ENCODE data around the gene ERN2. TPM values are rescaled to one million over a fixed set of nuclear protein-coding genes. Genes with fewer than 3 reads are reported as not detected.
"Not testable (repeated sequence)": the region's sequence is repeated elsewhere in the genome, so short reads cannot be mapped to it uniquely, and the experiment has no call there.

ERN2 gene
- polyA plus RNA-seq, 3 donors, result not detected

GRCh38 chr16:23739516-23739915 is 26.5 kb upstream of the ERN2 start:
- no CpG with 5 or more reads among the region's 1 CpG for WGBS (ENCODE audit: insufficient coverage)
- no peak for DNase-seq
- no peak overlapping the region for H3K9ac ChIP-seq (ENCODE audit: insufficient read depth, low read length, poor library complexity, severe bottlenecking)
- intact Hi-C loops (cut with micrococcal nuclease), result loop anchor here (5.0 to 10.0 kb wide), 4 partner anchors 295 to 765 kb away; partner anchors contain the start of gene CACNG3 (in 1 of the 2)
- no peak overlapping the region for H3K4me2 ChIP-seq (replicated peaks; ENCODE audit: extremely low read depth, low read length, poor library complexity, severe bottlenecking)
- no peaks in the 10 kb centered on the region for H3K79me2 ChIP-seq (ENCODE audit: insufficient read depth, low read length)
- H2AFZ ChIP-seq (ENCODE audit: insufficient read depth, low read depth, low read length, poor library complexity, severe bottlenecking), result no peak overlapping the region
- H3K4me1 ChIP-seq (ENCODE audit: control insufficient read depth in 1 of 2, insufficient read depth in 2 of 2, low read length in 2 of 2), result no peaks in the 10 kb centered on the region
- Mint-ChIP-seq H3K4me3 (no peak overlapping the region), H3K36me3 (no peaks in the 10 kb centered on the region), H3K27ac (no peak overlapping the region), H3K9me3 (no peaks in the 10 kb centered on the region), H3K4me1 (peaks cover 3% of the 10 kb centered on the region), H3K27me3 (ENCODE audit: low read depth in 3 of 3) (peaks cover 5 to 23% (median 23%) of the 10 kb centered on the region in 3 donors)
- TF ChIP-seq CTCF (IDR thresholded peaks at IDR 0.05), result no peak
- H3K27ac ChIP-seq (ENCODE audit: low read depth in 1 of 2, low read length in 2 of 2), result no peak overlapping the region
- H3K36me3 ChIP-seq (replicated peaks in 1 of 2; ENCODE audit: control insufficient read depth in 1 of 2, insufficient read depth in 2 of 2, low read length in 2 of 2), result no peaks in the 10 kb centered on the region
- peaks cover 0 to 3% of the 10 kb centered on the region in 2 donors for H3K27me3 ChIP-seq (ENCODE audit: control insufficient read depth in 2 of 2, insufficient read depth in 2 of 2, low read length in 2 of 2)
- no peaks in the 10 kb centered on the region for H3K9me3 ChIP-seq (replicated peaks in 1 of 2; ENCODE audit: control insufficient read depth in 1 of 2, insufficient read depth in 1 of 2, low read length in 2 of 2)
- H4K20me1 ChIP-seq (ENCODE audit: insufficient read depth, low read length), result no peaks in the 10 kb centered on the region
- no peak overlapping the region for H3K4me3 ChIP-seq (replicated peaks in 1 of 3; ENCODE audit: low read depth in 2 of 3, low read length in 3 of 3)

- H2AFZ ChIP-seq (ENCODE audit: insufficient read depth, low read depth, low read length, poor library complexity, severe bottlenecking); H3K4me1 ChIP-seq (ENCODE audit: control insufficient read depth in 1 of 2, insufficient read depth in 2 of 2, low read length in 2 of 2); H3K27me3 ChIP-seq (ENCODE audit: control insufficient read depth in 2 of 2, insufficient read depth in 2 of 2, low read length in 2 of 2); H4K20me1 ChIP-seq (ENCODE audit: insufficient read depth, low read length); H3K4me2 ChIP-seq (replicated peaks; ENCODE audit: extremely low read depth, low read length, poor library complexity, severe bottlenecking); H3K9me3 Mint-ChIP-seq; DNase-seq; H3K36me3 ChIP-seq (replicated peaks in 1 of 2; ENCODE audit: control insufficient read depth in 1 of 2, insufficient read depth in 2 of 2, low read length in 2 of 2); H3K36me3 Mint-ChIP-seq; H3K4me3 ChIP-seq (replicated peaks in 1 of 3; ENCODE audit: low read depth in 2 of 3, low read length in 3 of 3); H3K27ac Mint-ChIP-seq; H3K79me2 ChIP-seq (ENCODE audit: insufficient read depth, low read length); H3K9ac ChIP-seq (ENCODE audit: insufficient read depth, low read length, poor library complexity, severe bottlenecking); H3K4me1 Mint-ChIP-seq; H3K9me3 ChIP-seq (replicated peaks in 1 of 2; ENCODE audit: control insufficient read depth in 1 of 2, insufficient read depth in 1 of 2, low read length in 2 of 2); H3K4me3 Mint-ChIP-seq; H3K27ac ChIP-seq (ENCODE audit: low read depth in 1 of 2, low read length in 2 of 2): not testable (repeated sequence)
- intact Hi-C loops (cut with micrococcal nuclease), result loop anchor here (5.0 to 10.0 kb wide), 4 partner anchors 297 to 767 kb away; partner anchors contain the start of gene CACNG3 (in 1 of the 2)
- WGBS (ENCODE audit: insufficient coverage), result no CpG with 5 or more reads among the region's 1 CpG
- peaks cover 2 to 15% (median 13%) of the 10 kb centered on the region in 3 donors for H3K27me3 Mint-ChIP-seq (ENCODE audit: low read depth in 3 of 3)
Observed at GRCh38 chr16:23737423-23738028, 24.5 kb upstream of the ERN2 start.
